SU-DHL-6 (cell line): ENCODE data around the gene SYCN.

Experiments
- H2AFZ ChIP-seq: fragments of 200-600 bp; sonication (generic); 2 replicates; pipeline ENCODE4 v1.6.1; 2014; ENCODE audit warnings: low read depth, mild to moderate bottlenecking, moderate library complexity, mixed read lengths, antibody characterized with exemption, low read length; ENCODE audit not compliant: severe bottlenecking
- H3F3A ChIP-seq: fragments of 200-600 bp; shearing (Covaris generic); 2 replicates; pipeline ENCODE4 v1.6.0; 2016; ENCODE audit warnings: antibody characterized with exemption, mild to moderate bottlenecking; ENCODE audit not compliant: insufficient read depth
- H3K27ac ChIP-seq: fragments of 200-600 bp; sonication (generic); 2 replicates; pipeline ENCODE4 v1.5.1; 2016; ENCODE audit warnings: low read depth, mild to moderate bottlenecking, low read length, moderate library complexity, mixed read lengths
- H3K27me3 ChIP-seq: fragments of 200-600 bp; sonication (generic), shearing (Covaris generic); 2 replicates; pipeline ENCODE4 v1.6.0; 2014; ENCODE audit warnings: mild to moderate bottlenecking, low read length
- H3K36me3 ChIP-seq: fragments of 200-600 bp; sonication (generic); 2 replicates; pipeline ENCODE4 v1.6.1; 2014; ENCODE audit warnings: mild to moderate bottlenecking, low read length, mixed read lengths
- H3K4me2 ChIP-seq: fragments of 300-600, 200-600 bp; shearing (Covaris generic), sonication (generic); 2 replicates; pipeline ENCODE4 v1.6.0; 2014; ENCODE audit warnings: low read length, low read depth, mild to moderate bottlenecking; ENCODE audit not compliant: poor library complexity, severe bottlenecking
- H3K4me3 ChIP-seq: fragments of 200-600 bp; sonication (generic); 2 replicates; pipeline ENCODE4 v1.5.1; 2014; ENCODE audit warnings: antibody characterized with exemption, low read length, mild to moderate bottlenecking, mixed read lengths; ENCODE audit not compliant: insufficient read depth, poor library complexity, severe bottlenecking
- H3K79me2 ChIP-seq: fragments of 200-600 bp; sonication (generic); 2 replicates; pipeline ENCODE4 v1.6.1; 2014; ENCODE audit warnings: mild to moderate bottlenecking, low read length, moderate library complexity; ENCODE audit not compliant: insufficient read depth
- H3K9ac ChIP-seq: fragments of 200-600 bp; sonication (generic); 2 replicates; pipeline ENCODE4 v1.7.0; 2014; ENCODE audit warnings: mild to moderate bottlenecking, low read length
- H3K9me2 ChIP-seq: fragments of 200-600 bp; sonication (generic); replicated peaks from 2 replicates; pipeline ENCODE4 v1.6.1; 2014; ENCODE audit warnings: low read length; ENCODE audit not compliant: insufficient read depth
- H3K9me3 ChIP-seq: fragments of 200-600 bp; sonication (generic); 2 replicates; pipeline ENCODE4 v1.6.1; 2014; ENCODE audit warnings: low read length, mixed read lengths; ENCODE audit not compliant: insufficient read depth
- H4K20me1 ChIP-seq: fragments of 200-600 bp; sonication (generic); 2 replicates; pipeline ENCODE4 v1.6.1; 2014; ENCODE audit warnings: low read depth, mild to moderate bottlenecking, antibody characterized with exemption, low read length, moderate library complexity, mixed read lengths
- EZH2phosphoT487 ChIP-seq: fragments of 200-600 bp; sonication (generic), shearing (Covaris generic); conservative IDR thresholded peaks from 2 replicates; pipeline ENCODE4 v1.6.1; 2018; ENCODE audit warnings: mild to moderate bottlenecking, antibody characterized with exemption, low read length, moderate library complexity, mixed read lengths
- TF ChIP-seq, protein P1 (sequence below): fragments of 200-600 bp; sonication (generic); IDR thresholded peaks from one replicate; pipeline ENCODE4 v1.5.1; 2017; ENCODE audit warnings: antibody characterized with exemption, mild to moderate bottlenecking, low read length, moderate library complexity; ENCODE audit not compliant: insufficient read depth, poor library complexity, severe bottlenecking

Gene SYCN

DNA sequence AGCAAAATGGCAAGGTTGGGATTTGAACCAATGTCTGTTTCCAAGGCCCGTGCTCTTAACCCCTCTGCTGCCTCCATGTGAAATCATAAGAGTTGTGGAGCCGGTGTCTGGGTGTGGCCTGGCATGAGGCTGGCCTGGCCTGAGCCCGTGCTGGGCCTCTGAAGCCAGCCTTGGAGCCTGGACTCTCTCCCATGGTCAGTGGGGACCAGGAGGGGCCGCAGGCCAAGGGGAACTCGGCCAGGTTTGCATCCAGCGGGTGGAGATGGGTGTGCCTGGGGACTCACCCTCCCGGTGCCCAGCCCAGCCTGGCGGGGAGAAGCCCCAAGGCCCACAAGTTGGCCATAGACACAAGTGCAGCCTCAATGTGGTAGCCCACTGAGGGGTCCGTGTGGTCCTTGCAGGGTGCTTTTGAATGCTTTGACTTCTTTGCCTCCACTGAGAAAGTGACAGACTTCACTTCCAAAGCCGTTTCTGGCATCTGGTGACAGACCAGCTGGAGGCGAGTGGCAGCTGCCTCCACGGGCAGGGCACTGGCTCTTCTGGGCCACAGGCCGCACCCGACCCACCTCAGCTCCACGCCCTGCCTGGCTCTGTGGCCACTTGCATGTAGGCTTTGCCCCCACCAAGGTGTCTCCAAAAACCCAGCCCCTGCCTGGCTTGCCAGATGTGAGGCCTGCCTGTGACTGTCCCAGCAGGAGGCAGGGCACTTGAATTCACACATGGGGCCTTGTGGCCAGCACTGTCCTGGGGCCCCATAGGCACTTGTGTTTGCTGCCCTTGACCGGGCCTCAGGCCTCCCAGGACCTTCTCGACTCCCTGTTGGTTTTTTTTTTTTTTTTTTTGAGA is 33.5 kb downstream of the SYCN start:
- no peak for TF ChIP-seq EZH2phosphoT487
- TF ChIP-seq, protein P1, sequence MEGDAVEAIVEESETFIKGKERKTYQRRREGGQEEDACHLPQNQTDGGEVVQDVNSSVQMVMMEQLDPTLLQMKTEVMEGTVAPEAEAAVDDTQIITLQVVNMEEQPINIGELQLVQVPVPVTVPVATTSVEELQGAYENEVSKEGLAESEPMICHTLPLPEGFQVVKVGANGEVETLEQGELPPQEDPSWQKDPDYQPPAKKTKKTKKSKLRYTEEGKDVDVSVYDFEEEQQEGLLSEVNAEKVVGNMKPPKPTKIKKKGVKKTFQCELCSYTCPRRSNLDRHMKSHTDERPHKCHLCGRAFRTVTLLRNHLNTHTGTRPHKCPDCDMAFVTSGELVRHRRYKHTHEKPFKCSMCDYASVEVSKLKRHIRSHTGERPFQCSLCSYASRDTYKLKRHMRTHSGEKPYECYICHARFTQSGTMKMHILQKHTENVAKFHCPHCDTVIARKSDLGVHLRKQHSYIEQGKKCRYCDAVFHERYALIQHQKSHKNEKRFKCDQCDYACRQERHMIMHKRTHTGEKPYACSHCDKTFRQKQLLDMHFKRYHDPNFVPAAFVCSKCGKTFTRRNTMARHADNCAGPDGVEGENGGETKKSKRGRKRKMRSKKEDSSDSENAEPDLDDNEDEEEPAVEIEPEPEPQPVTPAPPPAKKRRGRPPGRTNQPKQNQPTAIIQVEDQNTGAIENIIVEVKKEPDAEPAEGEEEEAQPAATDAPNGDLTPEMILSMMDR: no peak
- no peaks in the 10 kb centered on the region for H3F3A ChIP-seq
- no peaks in the 10 kb centered on the region for H3K79me2 ChIP-seq
- no peaks in the 10 kb centered on the region for H4K20me1 ChIP-seq
- H3K9me3 ChIP-seq: no peaks in the 10 kb centered on the region
- no peak overlapping the region for H2AFZ ChIP-seq
- no peaks in the 10 kb centered on the region for H3K36me3 ChIP-seq
- H3K27me3 ChIP-seq: no peaks in the 10 kb centered on the region
- H3K4me2 ChIP-seq: no peak overlapping the region
- no peak overlapping the region for H3K27ac ChIP-seq
- H3K4me3 ChIP-seq: no peak overlapping the region
- no peak overlapping the region for H3K9ac ChIP-seq
- no peaks in the 10 kb centered on the region for H3K9me2 ChIP-seq

DNA sequence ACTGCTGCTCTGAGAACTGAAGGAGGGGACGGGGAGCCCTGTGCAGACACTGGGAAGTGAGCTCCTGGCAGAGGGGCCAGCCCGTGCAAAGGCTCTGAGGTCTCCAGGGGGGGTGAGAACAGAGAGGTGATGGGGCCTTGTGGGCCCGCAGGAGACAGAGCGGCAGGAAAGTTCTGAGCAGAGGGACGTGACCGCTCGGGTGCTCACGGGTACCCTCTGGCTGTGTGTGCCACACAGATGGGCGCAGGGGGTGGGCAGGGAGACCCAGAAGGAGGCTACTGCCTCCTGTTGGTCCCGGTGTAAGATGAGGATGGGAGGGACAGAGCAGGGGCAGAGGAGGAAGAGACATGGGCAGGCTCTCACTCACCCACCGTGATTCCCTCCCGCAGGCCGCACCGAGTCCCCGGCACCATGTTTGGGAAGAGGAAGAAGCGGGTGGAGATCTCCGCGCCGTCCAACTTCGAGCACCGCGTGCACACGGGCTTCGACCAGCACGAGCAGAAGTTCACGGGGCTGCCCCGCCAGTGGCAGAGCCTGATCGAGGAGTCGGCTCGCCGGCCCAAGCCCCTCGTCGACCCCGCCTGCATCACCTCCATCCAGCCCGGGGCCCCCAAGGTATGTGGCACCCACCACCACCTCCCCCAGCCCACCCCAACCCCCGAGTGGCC is 34.8 kb downstream of the SYCN start:
- H3K9me3 ChIP-seq: no peaks in the 10 kb centered on the region
- no peaks in the 10 kb centered on the region for H4K20me1 ChIP-seq

DNA sequence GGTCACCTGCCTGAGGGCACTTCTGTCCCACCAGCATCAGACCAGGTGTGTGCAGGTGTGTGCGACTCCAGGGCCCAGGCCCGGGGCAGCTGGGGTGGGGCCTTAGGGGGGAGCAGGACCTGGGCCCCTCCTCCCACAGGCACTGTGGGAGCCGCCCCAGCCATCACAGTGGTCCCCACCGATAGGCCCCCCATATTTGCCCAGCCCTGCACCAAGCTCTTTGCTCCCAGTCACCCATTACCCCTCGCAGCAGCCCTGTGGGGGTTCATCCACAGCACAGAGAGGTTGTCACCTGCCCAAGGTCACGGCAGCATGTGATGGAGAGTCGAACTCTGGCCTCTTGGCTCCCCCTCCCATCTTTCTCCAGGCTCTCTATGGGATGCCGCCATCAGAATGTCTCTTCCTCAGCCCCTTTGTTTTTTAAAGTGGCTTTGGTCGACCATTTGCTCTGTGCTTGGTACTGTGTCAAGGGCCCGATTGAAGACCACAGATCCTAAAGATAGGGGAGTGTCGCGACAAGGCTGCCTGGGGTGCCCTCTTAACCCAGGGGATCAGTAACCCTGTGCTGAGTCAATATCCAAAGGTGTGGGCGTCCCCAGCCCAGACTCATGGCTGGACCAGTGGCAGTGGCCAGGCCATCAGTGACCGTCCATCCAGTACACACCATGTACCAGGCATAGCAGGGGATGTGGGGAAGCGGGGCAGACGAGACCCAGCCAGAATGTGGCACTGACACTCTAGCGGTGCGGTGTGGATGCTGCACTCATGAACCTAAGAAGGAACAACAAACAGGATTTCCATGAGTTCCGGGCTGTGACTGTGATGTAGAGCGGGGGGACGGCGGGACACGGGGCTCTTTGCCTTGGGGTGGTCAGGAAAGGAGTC is 35.6 kb downstream of the SYCN start:
- H3K9ac ChIP-seq: no peak overlapping the region
- H2AFZ ChIP-seq: no peak overlapping the region
- no peaks in the 10 kb centered on the region for H3K9me3 ChIP-seq
- no peak overlapping the region for H3K27ac ChIP-seq
- H3K4me2 ChIP-seq: no peak overlapping the region
- TF ChIP-seq, protein P1: no peak
- no peak for TF ChIP-seq EZH2phosphoT487
- no peaks in the 10 kb centered on the region for H3K79me2 ChIP-seq
- no peaks in the 10 kb centered on the region for H3K9me2 ChIP-seq
- H3K27me3 ChIP-seq: no peaks in the 10 kb centered on the region
- no peaks in the 10 kb centered on the region for H3F3A ChIP-seq
- no peak overlapping the region for H3K4me3 ChIP-seq
- H4K20me1 ChIP-seq: no peaks in the 10 kb centered on the region
- H3K36me3 ChIP-seq: no peaks in the 10 kb centered on the region

More for the DNA sequence above, 34.8 kb downstream of the SYCN start:
- Histone ChIP-seq H3K9me2 (no peaks in the 10 kb centered on the region), H2AFZ (no peak overlapping the region), H3K4me3 (no peak overlapping the region), H3K36me3 (no peaks in the 10 kb centered on the region), H3F3A (no peaks in the 10 kb centered on the region), H3K9ac (no peak overlapping the region), H3K79me2 (no peaks in the 10 kb centered on the region), H3K27ac (no peak overlapping the region), H3K4me2 (no peak overlapping the region), H3K27me3 (no peaks in the 10 kb centered on the region)
- TF ChIP-seq EZH2phosphoT487: no peak
- TF ChIP-seq, protein P1: no peak
